HepG2 (cell line): ENCODE data around the gene IGSF11. TPM values are rescaled to one million over a fixed set of nuclear protein-coding genes. Genes with fewer than 3 reads are reported as not detected.

Experiments
- ATAC-seq: fragments of 200-7000 bp; cut with Tn5 transposase; 3 replicates; pipeline ENCODE4 v1.9.1; 2020; ENCODE audit warnings: mild to moderate bottlenecking, moderate library complexity
- BruUV-seq: library from RNA; stranded (reverse); fragments of 400-500 nt; replicated peaks from 2 replicates; lab custom pipeline; 2021; lab: Mats Ljungman, UMichigan
- CTCF ChIA-PET: fragments of 300-600 bp; formaldehyde crosslinking; extraction: SDS; loops from one replicate; lab custom pipeline; 2021; ENCODE audit warnings: low total read pairs, inconsistent platforms, low intra/inter-chr PET ratio; lab: Yijun Ruan, JAX
- POLR2A ChIA-PET: fragments of 350-600 bp; sonication (Branson Sonifier 250); formaldehyde crosslinking; loops from one replicate; lab custom pipeline; 2020; ENCODE audit warnings: antibody characterized with exemption, inconsistent platforms; lab: Yijun Ruan, JAX
- DNase-seq: peaks from one replicate; pipeline ENCODE4 v3.0.0-alpha.2; 2015; ENCODE audit warnings: low spot score
- FAIRE-seq: peaks from 3 replicates; lab custom pipeline; 2011; peaks lifted over from hg19 to GRCh38; lab: Jason Lieb, UNC
- H2AFZ ChIP-seq: one replicate; pipeline ENCODE4 v1.6.1; 2011; ENCODE audit warnings: low read length, inconsistent platforms
- H3K27ac ChIP-seq: fragments of 300-600 bp; 3 replicates; pipeline ENCODE4 v1.8.0; 2011; ENCODE audit warnings: mixed run types, mild to moderate bottlenecking, mixed read lengths, low read length, inconsistent platforms; ENCODE audit not compliant: insufficient read depth; ENCODE audit errors: extremely low read length
- H3K27me3 ChIP-seq, 2 experiments: fragments of 200-600 bp in 1 of 2; 2 replicates in 1 of 2; 3 replicates in 1 of 2; pipeline versions ENCODE4 v1.6.0 to v1.8.0; 2011; ENCODE audit warnings: low read length in 2 of 2, mild to moderate bottlenecking in 2 of 2, moderate library complexity in 2 of 2, inconsistent platforms in 1 of 2; ENCODE audit not compliant: insufficient read depth in 2 of 2, control insufficient read depth in 1 of 2
- H3K36me3 ChIP-seq, 2 experiments: fragments of 200-600 bp in 1 of 2; replicated peaks in 1 of 2; 2 replicates in 1 of 2; 3 replicates in 1 of 2; pipeline versions ENCODE4 v1.5.1 to v1.8.0; 2011; ENCODE audit warnings: low read length in 2 of 2, inconsistent platforms in 1 of 2; ENCODE audit not compliant: insufficient read depth in 2 of 2, control insufficient read depth in 1 of 2
- H3K4me1 ChIP-seq: 2 replicates; pipeline ENCODE4 v1.5.1; 2012; ENCODE audit warnings: low read length, inconsistent platforms; ENCODE audit not compliant: insufficient read depth
- H3K4me2 ChIP-seq: 2 replicates; pipeline ENCODE4 v1.6.0; 2011; ENCODE audit warnings: low read depth, low read length, inconsistent platforms
- H3K4me3 ChIP-seq, 3 experiments: fragments of 200-600 bp in 1 of 3; sonication (generic), shearing (Covaris generic) in 1 of 3; replicated peaks in 1 of 3; 2 replicates each; pipeline ENCODE4 v1.5.1; 2011 to 2016; ENCODE audit warnings: low read length in 3 of 3, inconsistent platforms in 2 of 3, low read depth in 2 of 3, mild to moderate bottlenecking in 2 of 3, control low read depth in 1 of 3, mixed read lengths in 1 of 3; ENCODE audit not compliant: insufficient read depth in 1 of 3
- H3K79me2 ChIP-seq: one replicate; pipeline ENCODE4 v1.6.1; 2011; ENCODE audit warnings: low read length, inconsistent platforms; ENCODE audit not compliant: insufficient read depth
- H3K9ac ChIP-seq: 2 replicates; pipeline ENCODE4 v1.6.0; 2011; ENCODE audit warnings: mild to moderate bottlenecking, low read depth, low read length, inconsistent platforms; ENCODE audit not compliant: insufficient read depth
- H3K9me3 ChIP-seq: 2 replicates; pipeline ENCODE4 v1.5.1; 2012; ENCODE audit warnings: mild to moderate bottlenecking, low read length
- H4K20me1 ChIP-seq: 2 replicates; pipeline ENCODE4 v1.6.0; 2011; ENCODE audit warnings: inconsistent platforms, mild to moderate bottlenecking, low read length, moderate library complexity; ENCODE audit not compliant: insufficient read depth
- BCL3 ChIP-seq: sonication (generic); formaldehyde crosslinking; IDR thresholded peaks from 2 replicates; pipeline ENCODE4 v1.5.1; 2020; ENCODE audit warnings: mild to moderate bottlenecking, missing genetic modification reagents, moderate library complexity
- BRD4 ChIP-seq: sonication (generic); formaldehyde crosslinking; IDR thresholded peaks from 2 replicates; pipeline ENCODE4 v1.4.0; 2020; ENCODE audit warnings: missing genetic modification reagents
- EED ChIP-seq: sonication (generic); formaldehyde crosslinking; IDR thresholded peaks from 2 replicates; pipeline ENCODE4 v1.5.0; 2020; ENCODE audit warnings: mild to moderate bottlenecking, missing genetic modification reagents
- EZH2 ChIP-seq: conservative IDR thresholded peaks from 2 replicates; pipeline ENCODE4 v1.6.1; 2012; ENCODE audit warnings: mild to moderate bottlenecking, low read depth, low read length, moderate library complexity
- FOXA1 ChIP-seq, 2 experiments: fragments of 450-650 bp in 1 of 2; sonication (generic) in 1 of 2; formaldehyde crosslinking in 1 of 2; IDR thresholded peaks; 2 replicates each; pipeline versions ENCODE4 v1.4.0 to v1.6.1; 2016 to 2020; ENCODE audit warnings: missing genetic modification reagents in 1 of 2
- FOXO4 ChIP-seq: sonication (generic); formaldehyde crosslinking; conservative IDR thresholded peaks from 2 replicates; pipeline ENCODE4 v1.8.1; 2023; ENCODE audit warnings: missing genetic modification reagents
- IKZF1 ChIP-seq: fragments of 450-650 bp; IDR thresholded peaks from 2 replicates; pipeline ENCODE4 v1.7.1; 2016
- MEIS1 ChIP-seq: sonication (generic); formaldehyde crosslinking; IDR thresholded peaks from 2 replicates; pipeline ENCODE4 v1.9.0; 2021; ENCODE audit warnings: mild to moderate bottlenecking, missing genetic modification reagents, moderate library complexity, borderline replicate concordance
- NKX3-1 ChIP-seq: sonication (generic); formaldehyde crosslinking; IDR thresholded peaks from 2 replicates; pipeline ENCODE4 v1.5.0; 2020; ENCODE audit warnings: missing genetic modification reagents
- SUZ12 ChIP-seq: fragments of 150-350 bp; IDR thresholded peaks from 2 replicates; pipeline ENCODE4 v1.6.1; 2014; ENCODE audit warnings: low read depth, low read length
- ZBTB49 ChIP-seq: sonication (generic); formaldehyde crosslinking; IDR thresholded peaks from 2 replicates; pipeline ENCODE4 v1.4.0; 2020; ENCODE audit warnings: missing genetic modification reagents, borderline replicate concordance
- ZFAT ChIP-seq: sonication (generic); formaldehyde crosslinking; conservative IDR thresholded peaks from 2 replicates; pipeline ENCODE4 v1.8.1; 2023; ENCODE audit warnings: missing genetic modification reagents, inconsistent platforms
- ZNF10 ChIP-seq: sonication (generic); formaldehyde crosslinking; IDR thresholded peaks from 2 replicates; pipeline ENCODE4 v1.4.0; 2020; ENCODE audit warnings: mild to moderate bottlenecking, low read depth, missing genetic modification reagents, borderline replicate concordance
- ZNF414 ChIP-seq: sonication (generic); formaldehyde crosslinking; IDR thresholded peaks from 2 replicates; pipeline ENCODE4 v1.5.0; 2020; ENCODE audit warnings: missing genetic modification reagents
- ZNF484 ChIP-seq: sonication (generic); formaldehyde crosslinking; IDR thresholded peaks from 2 replicates; pipeline ENCODE4 v1.5.1; 2020; ENCODE audit warnings: mild to moderate bottlenecking, low read depth, missing genetic modification reagents, borderline replicate concordance
- ZNF7 ChIP-seq: IDR thresholded peaks from 2 replicates; pipeline ENCODE4 v1.6.1; 2016; ENCODE audit warnings: missing biosample characterization, missing genetic modification reagents
- ZNF737 ChIP-seq: sonication (generic); formaldehyde crosslinking; IDR thresholded peaks from 2 replicates; pipeline ENCODE4 v1.5.0; 2020; ENCODE audit warnings: missing genetic modification reagents, mild to moderate bottlenecking, borderline replicate concordance
- WGBS: methylation state at CpG from one replicate; pipeline ENCODE4 v1.1.6; 2017; ENCODE audit warnings: low lambda C conversion rate; 5-methylcytosine and 5-hydroxymethylcytosine counted together
- in situ Hi-C: cut with HindIII; loops from 2 replicates; pipeline ENCODE4 v1.10.0; 2017; ENCODE audit warnings: low pct_unique_long_range_greater_than_20kb; ENCODE audit not compliant: extremely low pct_ligation_motif_present
- intact Hi-C: fragments of 100-400 bp; cut with micrococcal nuclease; formaldehyde crosslinking; loops from one replicate; pipeline ENCODE4 v1.10.0; 2022; ENCODE audit not compliant: unreplicated experiment
- polyA plus RNA-seq, 8 experiments: library from polyadenylated mRNA; depleted of rRNA in 3 of 8; stranded (reverse) in 7 of 8; unstranded in 1 of 8; fragments of >200 nt; fragmentation: Illumina TruSeq in 4 of 8; extraction: Trizol in 4 of 8; gene quantifications; 2 replicates each; pipeline versions ENCODE4 v1.2.1 to v1.2.3, GENCODE V29; 2011 to 2016; ENCODE audit warnings: low read depth in 4 of 8, missing spikeins in 1 of 8, mixed read lengths in 1 of 8; ENCODE audit not compliant: insufficient read depth in 1 of 8
- total RNA-seq, 5 experiments: library from RNA; depleted of rRNA; stranded (reverse); fragments of >200 nt; fragmentation: Illumina TruSeq; extraction: Trizol; gene quantifications; 2 replicates each; pipeline ENCODE4 v1.2.3, GENCODE V29; 2016; ENCODE audit warnings: low read depth in 1 of 5

The IGSF11 gene
- total and polyA plus RNA-seq, 2 of the 13 experiments (the other 11 are each of a cell fraction or from before 2014, with no cell fraction given) = not detected

GRCh38 chr3:118968640-118969039 lies 66.0 kb downstream of the IGSF11 start:
- H3K27ac ChIP-seq = no peak overlapping the region
- FAIRE-seq = no peak
- CTCF ChIA-PET = no interaction called here
- WGBS = 0% methylated on average over 2 of the region's 2 CpGs
- no peak for TF ChIP-seq FOXO4 (CRISPR knock-in tag)
- TF ChIP-seq ZNF7 (CRISPR knock-in tag) = no peak
- TF ChIP-seq ZNF484 (CRISPR knock-in tag) = no peak
- TF ChIP-seq FOXA1 (IDR thresholded peaks at IDR 0.05) = no peak
- no peak for TF ChIP-seq FOXA1 (CRISPR knock-in tag; IDR thresholded peaks at IDR 0.05)
- no peak for TF ChIP-seq NKX3-1 (CRISPR knock-in tag)
- no peak for TF ChIP-seq ZNF10 (CRISPR knock-in tag)
- no peak for TF ChIP-seq BRD4
- no peak for TF ChIP-seq ZBTB49 (CRISPR knock-in tag)
- no peak for TF ChIP-seq SUZ12
- TF ChIP-seq EED (CRISPR knock-in tag) = no peak
- TF ChIP-seq IKZF1 = no peak
- TF ChIP-seq MEIS1 (CRISPR knock-in tag) = no peak
- TF ChIP-seq EZH2 = no peak
- no peak for TF ChIP-seq BCL3 (CRISPR knock-in tag)
- no peak for TF ChIP-seq ZNF414 (CRISPR knock-in tag)
- TF ChIP-seq ZFAT (CRISPR knock-in tag) = no peak
- TF ChIP-seq ZNF737 (CRISPR knock-in tag) = no peak
- TF ChIP-seq, all 625 proteins: peak for 0
- POLR2A ChIA-PET = no interaction called here
- Histone ChIP-seq H4K20me1 (no peaks in the 10 kb centered on the region), H3K4me1 (no peaks in the 10 kb centered on the region), H3K79me2 (no peaks in the 10 kb centered on the region), H2AFZ (no peak overlapping the region), H3K9ac (no peak overlapping the region), H3K9me3 (no peaks in the 10 kb centered on the region), H3K4me3 (no peak overlapping the region), H3K36me3 (no peaks in the 10 kb centered on the region), H3K27me3 (no peaks in the 10 kb centered on the region; a peak in 1 of 5 replicates), H3K4me2 (no peak overlapping the region)
- ATAC-seq (no peak), DNase-seq (no peak)
- intact Hi-C loops (no loop called here), in situ Hi-C loops (no loop called here)
- BruUV-seq = no TSS peak
